Pancreas (tissue), 10 donors: ENCODE results near the gene ING1. TPM values are rescaled to one million over a fixed set of nuclear protein-coding genes. Genes with fewer than 3 reads are reported as not detected.

Experiments used
- ATAC-seq, 4 donors: fragments of 200-7000 bp; cut with Tn5 transposase; one replicate each; pipeline versions ENCODE4 v1.8.0 to v1.9.1; 2020; ENCODE audit warnings: mild to moderate bottlenecking in 4 of 4, moderate library complexity in 4 of 4
- DNase-seq, 6 donors: peaks; one replicate each; pipeline ENCODE4 v3.0.0-alpha.2; 2020
- FAIRE-seq: peaks from 2 replicates; lab custom pipeline; 2012; peaks lifted over from hg19 to GRCh38; lab: Jason Lieb, UNC
- H3K27ac ChIP-seq, 4 donors: fragments of 200-600 bp; sonication (generic); 1 replicate in 3 of 4; 2 replicates in 1 of 4; pipeline versions ENCODE4 v1.5.0 to v1.8.0; 2020
- H3K27me3 ChIP-seq, 4 donors: fragments of 200-600 bp; one replicate each; pipeline ENCODE4 v1.8.0; 2021
- H3K36me3 ChIP-seq, 3 donors: fragments of 200-600 bp; sonication (generic) in 1 of 3; one replicate each; pipeline versions ENCODE4 v1.5.0 to v1.8.0; 2020 to 2021
- H3K4me1 ChIP-seq, 3 donors: fragments of 200-600 bp; one replicate each; pipeline ENCODE4 v1.8.0; 2021
- H3K4me3 ChIP-seq, 4 donors: fragments of 200-600 bp; sonication (generic) in 2 of 4; one replicate each; pipeline versions ENCODE4 v1.5.0 to v1.8.0; 2020 to 2021
- H3K9me3 ChIP-seq, 4 donors: fragments of 200-600 bp; one replicate each; pipeline ENCODE4 v1.8.0; 2021
- WGBS, 2 donors: extraction: QIAGEN DNeasy Blood & Tissue Kit; methylation state at CpG; one replicate each; pipeline ENCODE4 v1.1.7; 2013; 5-methylcytosine and 5-hydroxymethylcytosine counted together
- intact Hi-C, 3 donors: fragments of 100-400 bp; cut with DNase I; formaldehyde crosslinking; loops; one replicate each; pipeline versions ENCODE4 v1.11.1 to v1.14.2; 2022
- polyA plus RNA-seq, 2 donors: library from polyadenylated mRNA; stranded (reverse); fragments of 200-250 nt; gene quantifications; one replicate each; pipeline ENCODE4 v1.2.3, GENCODE V29; 2013
- total RNA-seq, 6 donors: library from RNA; stranded (reverse); fragmentation: NEBNext Ultra II Directional in 4 of 6; extraction: Animal tissue kit (Norgen Biotek cat#: 25700) in 4 of 6; gene quantifications; one replicate each; pipeline versions ENCODE4 v1.2.1 to v1.2.4, GENCODE V29; 2021 to 2023
- TF ChIP-seq, protein P1 (sequence below), 4 donors: fragments of 200-600 bp; sonication (generic) in 3 of 4; IDR thresholded peaks; one replicate each; pipeline versions ENCODE4 v1.5.0 to v1.8.0; 2021; ENCODE audit warnings: antibody characterized with exemption in 4 of 4
- donor health status: healthy with polysubstance abuse.
- donor health status: DM: no; HTN: no; CAD: no; lungs with moderate emphysema.
- donor health status: DM: no; HTN: no; CAD: no.
- donor health status: control.
- donor health status: control.
- donor health status: Bipolar disorder and iron deficiency.
- donor health status: DM: yes; HTN: yes; CAD: no.
- donor health status: DM: no; HTN: no; CAD: no.
- donor health status: DM: no; HTN: no; CAD: no.
- donor health status: DM: yes; HTN: yes; CAD: no.

The ING1 gene
- total and polyA plus RNA-seq, 8 donors: 4.0 to 7.7 (median 5.3) TPM

DNA sequence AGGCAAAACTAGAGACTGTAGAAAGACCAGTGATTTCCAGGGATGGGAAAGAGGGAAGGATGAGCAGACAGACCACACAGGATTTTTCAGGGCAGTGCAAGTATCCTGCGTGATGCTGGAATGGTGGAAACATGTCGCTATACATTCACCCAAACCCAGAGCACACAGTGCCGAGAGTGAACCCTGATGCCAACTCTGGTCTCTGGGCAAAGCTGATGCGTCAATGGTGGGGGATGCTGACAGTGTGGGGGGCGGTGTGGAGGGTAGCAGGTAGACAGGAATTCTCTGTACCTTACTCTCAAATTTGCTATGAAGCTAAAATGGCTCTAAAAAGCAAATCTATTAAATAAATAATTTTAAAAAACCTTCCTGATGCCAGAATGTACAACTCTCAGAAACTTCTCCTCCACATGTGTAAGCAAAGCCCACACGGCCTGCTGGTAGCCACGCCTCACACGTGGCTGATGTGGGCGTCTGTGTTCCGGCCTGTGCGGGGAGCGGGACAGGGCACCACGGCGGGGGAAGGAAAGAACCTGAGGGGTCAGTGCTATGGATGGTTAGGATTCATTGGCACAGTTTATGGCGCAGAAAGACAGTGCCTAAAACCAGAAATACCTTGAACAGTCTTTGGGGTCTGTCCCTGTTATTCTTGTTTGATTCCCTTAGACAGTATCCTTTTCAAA is 31.5 kb upstream of the ING1 start:
- DNase-seq (no peak), FAIRE-seq (no peak), ATAC-seq (no peak)
- TF ChIP-seq, protein P1, sequence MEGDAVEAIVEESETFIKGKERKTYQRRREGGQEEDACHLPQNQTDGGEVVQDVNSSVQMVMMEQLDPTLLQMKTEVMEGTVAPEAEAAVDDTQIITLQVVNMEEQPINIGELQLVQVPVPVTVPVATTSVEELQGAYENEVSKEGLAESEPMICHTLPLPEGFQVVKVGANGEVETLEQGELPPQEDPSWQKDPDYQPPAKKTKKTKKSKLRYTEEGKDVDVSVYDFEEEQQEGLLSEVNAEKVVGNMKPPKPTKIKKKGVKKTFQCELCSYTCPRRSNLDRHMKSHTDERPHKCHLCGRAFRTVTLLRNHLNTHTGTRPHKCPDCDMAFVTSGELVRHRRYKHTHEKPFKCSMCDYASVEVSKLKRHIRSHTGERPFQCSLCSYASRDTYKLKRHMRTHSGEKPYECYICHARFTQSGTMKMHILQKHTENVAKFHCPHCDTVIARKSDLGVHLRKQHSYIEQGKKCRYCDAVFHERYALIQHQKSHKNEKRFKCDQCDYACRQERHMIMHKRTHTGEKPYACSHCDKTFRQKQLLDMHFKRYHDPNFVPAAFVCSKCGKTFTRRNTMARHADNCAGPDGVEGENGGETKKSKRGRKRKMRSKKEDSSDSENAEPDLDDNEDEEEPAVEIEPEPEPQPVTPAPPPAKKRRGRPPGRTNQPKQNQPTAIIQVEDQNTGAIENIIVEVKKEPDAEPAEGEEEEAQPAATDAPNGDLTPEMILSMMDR (IDR thresholded peaks at IDR 0.05): no peak
- H3K4me1 ChIP-seq: peaks cover 0 to 4% (median 0%) of the 10 kb centered on the region in 3 donors
- intact Hi-C loops: no loop called here
- peaks cover 0 to 17% (median 0%) of the 10 kb centered on the region in 3 donors for H3K36me3 ChIP-seq
- no peak overlapping the region for H3K4me3 ChIP-seq
- no peaks in the 10 kb centered on the region for H3K27me3 ChIP-seq
- H3K27ac ChIP-seq: no peak overlapping the region
- 86% methylated on average over 15 of the region's 15 CpGs for WGBS, 2 donors
- no peaks in the 10 kb centered on the region for H3K9me3 ChIP-seq

DNA sequence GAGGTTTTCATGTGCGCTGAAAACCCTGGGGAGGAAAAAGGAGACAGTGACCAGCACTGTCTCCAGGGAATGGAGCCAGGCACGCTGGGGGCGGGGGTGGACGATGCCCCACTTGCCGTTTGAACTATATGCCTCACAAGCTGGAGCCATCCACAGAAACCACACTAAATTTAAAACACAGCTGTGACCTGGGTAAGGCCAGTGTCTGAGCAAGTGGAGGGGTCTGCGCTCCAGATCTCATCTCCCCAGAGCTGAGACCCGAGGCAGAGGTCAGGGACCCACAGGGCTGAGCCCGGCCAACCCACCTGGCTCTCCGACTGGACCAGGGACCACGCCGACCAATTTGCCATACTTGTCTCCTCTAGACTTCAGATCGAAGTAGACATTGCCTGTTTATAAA is 30.8 kb upstream of the ING1 start:
- intact Hi-C loops: no loop called here
- FAIRE-seq (no peak), DNase-seq (no peak), ATAC-seq (no peak)
- H3K4me1 ChIP-seq: peaks cover 0 to 4% (median 0%) of the 10 kb centered on the region in 3 donors
- WGBS, 2 donors: 85 to 89% methylated on average over 12 of the region's 12 CpGs
- H3K4me3 ChIP-seq: no peak overlapping the region
- H3K9me3 ChIP-seq: no peaks in the 10 kb centered on the region
- no peak overlapping the region for H3K27ac ChIP-seq
- TF ChIP-seq, protein P1 (IDR thresholded peaks at IDR 0.05): no peak
- no peaks in the 10 kb centered on the region for H3K27me3 ChIP-seq
- peaks cover 0 to 24% (median 0%) of the 10 kb centered on the region in 3 donors for H3K36me3 ChIP-seq

DNA sequence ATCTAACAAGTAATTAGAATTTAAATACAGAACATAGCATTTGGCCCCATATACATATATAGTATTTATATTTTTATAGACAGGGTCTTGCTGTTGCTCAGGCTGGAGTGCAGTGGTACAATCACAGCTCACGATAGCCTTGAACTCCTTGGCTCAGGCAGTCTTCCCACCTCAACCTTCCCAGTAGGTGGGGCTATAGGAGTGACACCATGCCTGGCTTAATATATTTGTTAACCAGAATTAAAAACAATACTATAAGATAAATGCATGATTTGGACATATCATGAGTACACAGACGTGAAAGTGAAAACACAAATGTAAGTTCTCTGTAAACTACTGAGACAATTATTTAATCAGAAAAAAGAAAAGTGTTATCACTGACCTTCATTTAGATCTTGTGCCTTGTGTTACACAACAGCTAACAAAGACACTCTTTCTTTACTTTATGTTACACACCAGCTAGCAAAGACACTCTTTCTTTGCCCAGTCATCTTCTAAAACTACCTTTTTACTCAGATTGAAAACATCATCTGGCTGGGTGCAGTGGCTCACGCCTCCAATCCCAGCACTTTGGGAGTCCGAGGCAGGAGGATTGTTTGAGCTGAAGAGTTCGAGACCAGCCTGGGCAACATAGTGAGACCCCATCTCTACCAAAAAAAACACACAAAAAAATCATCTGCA is 30.2 kb upstream of the ING1 start:
- no peak for FAIRE-seq
- Histone ChIP-seq H3K4me1 (peaks cover 0 to 4% (median 0%) of the 10 kb centered on the region in 3 donors), H3K4me3 (no peak overlapping the region), H3K27ac (no peak overlapping the region), H3K27me3 (no peaks in the 10 kb centered on the region), H3K36me3 (peaks cover 0 to 24% (median 0%) of the 10 kb centered on the region in 3 donors), H3K9me3 (no peaks in the 10 kb centered on the region)
- intact Hi-C loops: no loop called here
- DNase-seq: no peak
- TF ChIP-seq, protein P1 (IDR thresholded peaks at IDR 0.05): peak in 2 of 4 donors; percentile 20 to 59
- peak in 3 of 4 donors; percentile 60 to 91 (median 86) for ATAC-seq
- 65 to 67% methylated on average over 5 of the region's 5 CpGs for WGBS, 2 donors

DNA sequence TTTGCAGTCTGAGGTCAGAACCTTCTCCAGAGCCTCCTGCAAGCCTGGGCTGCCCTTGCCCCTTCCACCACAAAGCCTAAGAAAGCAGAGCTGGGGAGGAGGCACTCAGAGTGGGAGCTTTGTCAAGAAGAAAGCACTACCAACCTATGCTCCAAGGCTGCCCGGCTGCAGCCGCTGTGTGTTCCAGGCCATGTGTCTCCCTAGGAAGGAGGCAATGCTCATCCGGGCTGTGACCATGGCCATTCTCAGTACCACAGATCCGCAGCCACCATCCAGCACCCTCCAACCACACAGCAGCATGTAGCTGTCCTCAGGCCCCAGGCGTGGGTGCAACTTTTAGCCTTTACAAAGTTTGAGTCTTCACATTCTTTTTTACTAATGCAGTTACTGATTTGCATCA is 29.6 kb upstream of the ING1 start:
- 94 to 95% methylated on average over 5 of the region's 5 CpGs for WGBS, 2 donors
- ATAC-seq (no peak), DNase-seq (no peak), FAIRE-seq (no peak)
- no peak overlapping the region for H3K4me3 ChIP-seq
- TF ChIP-seq, protein P1 (IDR thresholded peaks at IDR 0.05): no peak
- no peak overlapping the region for H3K27ac ChIP-seq
- H3K27me3 ChIP-seq: no peaks in the 10 kb centered on the region
- peaks cover 0 to 24% (median 0%) of the 10 kb centered on the region in 3 donors for H3K36me3 ChIP-seq
- H3K9me3 ChIP-seq: no peaks in the 10 kb centered on the region
- H3K4me1 ChIP-seq: peaks cover 0 to 4% (median 0%) of the 10 kb centered on the region in 3 donors
- intact Hi-C loops: no loop called here
